H9 (cell line): ENCODE results near the gene TMED6. TPM values are rescaled to one million over a fixed set of nuclear protein-coding genes. Genes with fewer than 3 reads are reported as not detected.
A peak's percentile ranks its signal among the peaks of the same experiment; 100 is the strongest.
"Not testable (repeated sequence)": the region's sequence is repeated elsewhere in the genome, so short reads cannot be mapped to it uniquely, and the experiment has no call there.

Source experiments
- DNase-seq: peaks from one replicate; pipeline ENCODE4 v3.0.0-alpha.2; 2017
- H2AFZ ChIP-seq: one replicate; pipeline ENCODE4 v1.6.1; 2013; ENCODE audit warnings: mild to moderate bottlenecking, low read length, control low read depth, moderate library complexity
- H2AK5ac ChIP-seq: 2 replicates; pipeline ENCODE4 v1.6.1; 2013; ENCODE audit warnings: low read length, control low read depth, mixed read lengths; ENCODE audit not compliant: insufficient read length
- H2BK120ac ChIP-seq: one replicate; pipeline ENCODE4 v1.6.1; 2013; ENCODE audit warnings: low read depth, mild to moderate bottlenecking, low read length, control low read depth, inconsistent platforms; ENCODE audit not compliant: poor library complexity, severe bottlenecking
- H2BK12ac ChIP-seq: 2 replicates; pipeline ENCODE4 v1.6.1; 2013; ENCODE audit warnings: low read length, control low read depth, mixed read lengths, low read depth; ENCODE audit not compliant: insufficient read length
- H2BK15ac ChIP-seq: 2 replicates; pipeline ENCODE4 v1.6.1; 2013; ENCODE audit warnings: low read depth, low read length, control low read depth
- H2BK20ac ChIP-seq: one replicate; pipeline ENCODE4 v1.6.1; 2013; ENCODE audit warnings: low read depth, mild to moderate bottlenecking, low read length, control low read depth, inconsistent platforms; ENCODE audit not compliant: poor library complexity, severe bottlenecking
- H2BK5ac ChIP-seq: 2 replicates; pipeline ENCODE4 v1.6.1; 2013; ENCODE audit warnings: low read length, control low read depth, mixed read lengths; ENCODE audit not compliant: insufficient read length
- H3K14ac ChIP-seq: 2 replicates; pipeline ENCODE4 v1.6.1; 2013; ENCODE audit warnings: low read length, control low read depth; ENCODE audit not compliant: insufficient read depth
- H3K18ac ChIP-seq: 2 replicates; pipeline ENCODE4 v1.6.1; 2013; ENCODE audit warnings: low read depth, mild to moderate bottlenecking, mixed read lengths, low read length, control low read depth; ENCODE audit not compliant: insufficient read length
- H3K23ac ChIP-seq: 2 replicates; pipeline ENCODE4 v1.6.1; 2013; ENCODE audit warnings: low read length, control low read depth, mixed read lengths, low read depth; ENCODE audit not compliant: insufficient read length
- H3K23me2 ChIP-seq: 2 replicates; pipeline ENCODE4 v1.6.1; 2013; ENCODE audit warnings: low read depth, mild to moderate bottlenecking, mixed read lengths, low read length, control low read depth; ENCODE audit not compliant: insufficient read length, poor library complexity, severe bottlenecking
- H3K27ac ChIP-seq: 2 replicates; pipeline ENCODE4 v1.5.1; 2013; ENCODE audit warnings: low read length, control low read depth, mixed read lengths, low read depth; ENCODE audit not compliant: insufficient read length
- H3K27me3 ChIP-seq: 2 replicates; pipeline ENCODE4 v1.6.1; 2013; ENCODE audit warnings: low read length, control low read depth, inconsistent platforms; ENCODE audit not compliant: insufficient read depth
- H3K4ac ChIP-seq: 2 replicates; pipeline ENCODE4 v1.6.1; 2013; ENCODE audit warnings: low read depth, mild to moderate bottlenecking, control low read depth, inconsistent platforms, low read length, moderate library complexity
- H3K4me1 ChIP-seq: 2 replicates; pipeline ENCODE4 v1.6.1; 2013; ENCODE audit warnings: low read length, control low read depth, inconsistent platforms; ENCODE audit not compliant: insufficient read depth
- H3K4me2 ChIP-seq: 2 replicates; pipeline ENCODE4 v1.6.1; 2013; ENCODE audit warnings: low read length, control low read depth, mixed read lengths; ENCODE audit not compliant: insufficient read length, insufficient read depth
- H3K56ac ChIP-seq: 2 replicates; pipeline ENCODE4 v1.6.1; 2013; ENCODE audit warnings: low read depth, mild to moderate bottlenecking, mixed read lengths, low read length, control low read depth; ENCODE audit not compliant: insufficient read length
- H3K79me1 ChIP-seq: 2 replicates; pipeline ENCODE4 v1.6.1; 2013; ENCODE audit warnings: low read depth, mild to moderate bottlenecking, moderate library complexity, low read length, control low read depth, inconsistent platforms; ENCODE audit not compliant: insufficient read depth, poor library complexity, severe bottlenecking
- H3K79me2 ChIP-seq: 2 replicates; pipeline ENCODE4 v1.6.1; 2013; ENCODE audit warnings: low read length, control low read depth, inconsistent platforms; ENCODE audit not compliant: insufficient read depth
- H3K9ac ChIP-seq: 2 replicates; pipeline ENCODE4 v1.6.1; 2013; ENCODE audit warnings: low read length, control low read depth, mixed read lengths; ENCODE audit not compliant: insufficient read length; ENCODE audit errors: extremely low read depth
- H3K9me3 ChIP-seq: one replicate; pipeline ENCODE4 v1.6.1; 2013; ENCODE audit warnings: low read depth, low read length, inconsistent platforms; ENCODE audit not compliant: control insufficient read depth
- H3T11ph ChIP-seq: one replicate; pipeline ENCODE4 v1.6.1; 2013; ENCODE audit warnings: mild to moderate bottlenecking, low read length, control low read depth, inconsistent platforms
- H4K20me1 ChIP-seq: one replicate; pipeline ENCODE4 v1.6.1; 2013; ENCODE audit not compliant: control insufficient read depth, insufficient read length, insufficient read depth
- H4K5ac ChIP-seq: 2 replicates; pipeline ENCODE4 v1.6.1; 2013; ENCODE audit warnings: low read depth, mild to moderate bottlenecking, mixed read lengths, low read length, control low read depth; ENCODE audit not compliant: insufficient read length
- H4K8ac ChIP-seq: replicated peaks from 2 replicates; pipeline ENCODE4 v1.6.1; 2013; ENCODE audit warnings: low read length, control low read depth, mixed read lengths, low read depth; ENCODE audit not compliant: insufficient read length
- H4K91ac ChIP-seq: 2 replicates; pipeline ENCODE4 v1.6.1; 2013; ENCODE audit warnings: low read depth, mild to moderate bottlenecking, moderate library complexity, mixed read lengths, low read length, control low read depth; ENCODE audit not compliant: insufficient read length
- H3K27ac Mint-ChIP-seq, 3 experiments: 2 replicates in 2 of 3; 3 replicates in 1 of 3; pipeline ENCODE4 v1.8.0; 2020 to 2021; ENCODE audit warnings: mixed read lengths in 3 of 3, mild to moderate bottlenecking in 1 of 3, moderate library complexity in 1 of 3
- H3K27me3 Mint-ChIP-seq: 2 replicates; pipeline ENCODE4 v1.8.0; 2021; ENCODE audit warnings: low read depth, mild to moderate bottlenecking, moderate library complexity, mixed read lengths
- H3K36me3 Mint-ChIP-seq, 3 experiments: 2 replicates in 2 of 3; 3 replicates in 1 of 3; pipeline ENCODE4 v1.8.0; 2020 to 2021; ENCODE audit warnings: low read depth in 3 of 3, mixed read lengths in 3 of 3; ENCODE audit not compliant: insufficient read depth in 1 of 3
- H3K4me1 Mint-ChIP-seq, 2 experiments: 2 replicates each; pipeline ENCODE4 v1.8.0; 2020; ENCODE audit warnings: mixed read lengths in 2 of 2
- H3K4me3 Mint-ChIP-seq, 2 experiments: 2 replicates in 1 of 2; 3 replicates in 1 of 2; pipeline ENCODE4 v1.8.0; 2020 to 2021; ENCODE audit warnings: mild to moderate bottlenecking in 2 of 2, mixed read lengths in 2 of 2, moderate library complexity in 1 of 2
- H3K9me3 Mint-ChIP-seq, 2 experiments: 2 replicates in 1 of 2; 3 replicates in 1 of 2; pipeline ENCODE4 v1.8.0; 2020; ENCODE audit warnings: mild to moderate bottlenecking in 2 of 2, mixed read lengths in 2 of 2, moderate library complexity in 1 of 2
- WGBS: extraction: QIAGEN DNeasy Blood & Tissue Kit; methylation state at CpG from one replicate; pipeline ENCODE4 v1.1.7; 2013; ENCODE audit warnings: missing lambda C conversion rate, low lambda C conversion rate, mixed read lengths; ENCODE audit not compliant: insufficient read length; ENCODE audit errors: extremely low coverage; 5-methylcytosine and 5-hydroxymethylcytosine counted together
- total RNA-seq: library from RNA; stranded (reverse); gene quantifications from 2 replicates; pipeline ENCODE4 v1.2.1, GENCODE V29; 2021
- TF ChIP-seq, protein P1 (sequence below): fragments of 200-600 bp; sonication (generic); conservative IDR thresholded peaks from 3 replicates; pipeline ENCODE4 v1.8.0; 2021; ENCODE audit warnings: antibody characterized with exemption, mild to moderate bottlenecking

Gene TMED6
- total RNA-seq, 1 experiment from 2014 or later, result 0.31 TPM

DNA sequence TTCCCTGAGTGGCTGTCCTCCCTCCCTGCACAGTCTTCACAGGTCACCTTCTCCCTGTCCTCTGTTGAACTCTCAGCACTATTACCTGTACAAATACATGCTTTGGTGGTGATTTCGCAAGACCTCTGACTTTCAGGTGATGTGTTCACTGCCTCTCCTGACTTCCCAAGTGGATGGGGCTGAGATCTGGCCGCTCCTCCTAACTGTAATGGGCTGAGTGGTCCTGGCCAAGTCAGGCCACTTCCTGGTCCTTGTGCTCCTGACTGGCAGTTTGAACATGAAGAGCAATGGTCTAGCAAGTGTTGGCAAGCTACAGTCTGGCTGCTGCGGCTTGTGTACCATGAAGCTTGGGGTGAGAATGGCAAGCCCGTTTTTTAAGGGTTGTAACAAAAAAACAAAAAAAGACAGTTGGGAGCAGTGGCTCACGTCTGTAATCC, 11.7 kb upstream of the TMED6 start:
- WGBS, result no CpG with 5 or more reads among the region's 5 CpGs
- no peak overlapping the region for H3K27ac ChIP-seq
- H3T11ph ChIP-seq, result no peak overlapping the region
- no peak overlapping the region for H2BK15ac ChIP-seq
- no peaks in the 10 kb centered on the region for H3K4me1 Mint-ChIP-seq
- no peak overlapping the region for H3K18ac ChIP-seq
- H3K23me2 ChIP-seq, result no peaks in the 10 kb centered on the region
- no peak overlapping the region for H2AK5ac ChIP-seq
- H3K27ac Mint-ChIP-seq, result peak overlapping the region in 2 of 3 experiments; percentile 14 to 52; a peak in 3 of 7 replicates
- no peaks in the 10 kb centered on the region for H3K27me3 Mint-ChIP-seq
- H3K9me3 ChIP-seq, result no peaks in the 10 kb centered on the region
- H4K5ac ChIP-seq, result no peak overlapping the region
- H3K4me2 ChIP-seq, result no peak overlapping the region
- H2BK20ac ChIP-seq, result no peak overlapping the region
- no peak overlapping the region for H3K4ac ChIP-seq
- H3K79me1 ChIP-seq, result no peaks in the 10 kb centered on the region
- no peaks in the 10 kb centered on the region for H3K4me1 ChIP-seq
- no peaks in the 10 kb centered on the region for H3K9me3 Mint-ChIP-seq
- H2BK5ac ChIP-seq, result no peak overlapping the region
- no peak overlapping the region for H3K56ac ChIP-seq
- no peaks in the 10 kb centered on the region for H3K27me3 ChIP-seq
- H2AFZ ChIP-seq, result no peak overlapping the region
- no peak overlapping the region for H3K4me3 Mint-ChIP-seq
- H3K23ac ChIP-seq, result no peak overlapping the region
- H4K20me1 ChIP-seq, result no peaks in the 10 kb centered on the region
- no peak overlapping the region for H3K14ac ChIP-seq
- no peak overlapping the region for H2BK120ac ChIP-seq
- no peak overlapping the region for H4K8ac ChIP-seq
- no peak overlapping the region for H4K91ac ChIP-seq
- H3K9ac ChIP-seq, result no peak overlapping the region
- H2BK12ac ChIP-seq, result no peak overlapping the region
- no peaks in the 10 kb centered on the region for H3K79me2 ChIP-seq
- TF ChIP-seq, protein P1, sequence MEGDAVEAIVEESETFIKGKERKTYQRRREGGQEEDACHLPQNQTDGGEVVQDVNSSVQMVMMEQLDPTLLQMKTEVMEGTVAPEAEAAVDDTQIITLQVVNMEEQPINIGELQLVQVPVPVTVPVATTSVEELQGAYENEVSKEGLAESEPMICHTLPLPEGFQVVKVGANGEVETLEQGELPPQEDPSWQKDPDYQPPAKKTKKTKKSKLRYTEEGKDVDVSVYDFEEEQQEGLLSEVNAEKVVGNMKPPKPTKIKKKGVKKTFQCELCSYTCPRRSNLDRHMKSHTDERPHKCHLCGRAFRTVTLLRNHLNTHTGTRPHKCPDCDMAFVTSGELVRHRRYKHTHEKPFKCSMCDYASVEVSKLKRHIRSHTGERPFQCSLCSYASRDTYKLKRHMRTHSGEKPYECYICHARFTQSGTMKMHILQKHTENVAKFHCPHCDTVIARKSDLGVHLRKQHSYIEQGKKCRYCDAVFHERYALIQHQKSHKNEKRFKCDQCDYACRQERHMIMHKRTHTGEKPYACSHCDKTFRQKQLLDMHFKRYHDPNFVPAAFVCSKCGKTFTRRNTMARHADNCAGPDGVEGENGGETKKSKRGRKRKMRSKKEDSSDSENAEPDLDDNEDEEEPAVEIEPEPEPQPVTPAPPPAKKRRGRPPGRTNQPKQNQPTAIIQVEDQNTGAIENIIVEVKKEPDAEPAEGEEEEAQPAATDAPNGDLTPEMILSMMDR, result no peak
- no peak for DNase-seq
- H3K36me3 Mint-ChIP-seq, result peaks cover 8 to 35% (median 27%) of the 10 kb centered on the region in 3 experiments; a peak in 6 of 7 replicates

DNA sequence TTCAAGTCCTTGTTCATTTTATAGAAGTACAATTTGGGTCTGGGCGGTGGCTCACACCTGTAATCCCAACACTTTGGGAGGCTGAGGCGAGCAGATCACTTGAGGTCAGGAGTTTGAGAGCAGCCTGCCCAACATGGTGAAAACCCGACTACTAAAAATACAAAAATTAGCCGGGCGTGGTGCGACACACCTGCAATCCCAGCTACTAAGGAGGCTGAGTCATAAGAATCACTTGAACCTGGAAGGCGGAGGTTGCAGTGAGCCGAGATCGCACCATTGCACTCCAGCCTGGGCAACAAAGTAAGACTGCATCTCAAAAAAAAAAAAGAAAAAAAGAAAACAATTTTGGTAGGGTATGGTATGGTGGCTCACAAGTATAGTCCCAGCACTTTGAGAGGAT, 8.5 kb upstream of the TMED6 start:
- H2AK5ac ChIP-seq, H3K27me3 Mint-ChIP-seq, H3K4me1 ChIP-seq, H3K27ac Mint-ChIP-seq, H2BK5ac ChIP-seq, H3K9ac ChIP-seq, H3K27ac ChIP-seq, H4K8ac ChIP-seq, H3K56ac ChIP-seq, H3K79me2 ChIP-seq, H3K23me2 ChIP-seq, H3K4me1 Mint-ChIP-seq, H3K79me1 ChIP-seq, H3K4me3 Mint-ChIP-seq, H3K9me3 Mint-ChIP-seq, H2BK12ac ChIP-seq, H2AFZ ChIP-seq, H3K9me3 ChIP-seq, H3T11ph ChIP-seq, H2BK120ac ChIP-seq, H4K20me1 ChIP-seq, H3K23ac ChIP-seq, H3K14ac ChIP-seq, H2BK15ac ChIP-seq, H3K27me3 ChIP-seq, DNase-seq, H4K5ac ChIP-seq, H3K4ac ChIP-seq, H4K91ac ChIP-seq, H3K18ac ChIP-seq, H3K4me2 ChIP-seq, H2BK20ac ChIP-seq: not testable (repeated sequence)
- no CpG with 5 or more reads among the region's 9 CpGs for WGBS
- peaks cover 2 to 15% (median 6%) of the 10 kb centered on the region in 3 experiments; a peak in 5 of 7 replicates for H3K36me3 Mint-ChIP-seq
